Right lobe of liver (tissue), 4 donors: Measurements from ENCODE around the gene CTSF.

Experiments used
- CTCF ChIP-seq, 4 donors: fragments of 200-600 bp in 3 of 4; fragments of 450-650 bp in 1 of 4; IDR thresholded peaks; one replicate each; pipeline versions ENCODE4 v1.5.1 to v1.8.0; 2016 to 2022; ENCODE audit warnings: antibody characterized with exemption in 4 of 4, mild to moderate bottlenecking in 2 of 4
- POLR2A ChIP-seq: fragments of 450-650 bp; IDR thresholded peaks from one replicate; pipeline ENCODE4 v1.6.1; 2017; ENCODE audit warnings: antibody characterized with exemption, mild to moderate bottlenecking
- donor health status: DM: no; HTN: no; CAD: no.
- donor health status: DM: no; HTN: no; CAD: no.
- donor health status: DM: no; HTN: yes; CAD: no.

GRCh38 chr11:66542362-66542761, 26.0 kb downstream of the CTSF start:
- TF ChIP-seq CTCF (IDR thresholded peaks at IDR 0.05) = no peak
- no peak for TF ChIP-seq POLR2A
